GM12891 (cell line): ENCODE data around the gene SALL3.

Experiments
- DNase-seq: peaks from one replicate; pipeline ENCODE4 v3.0.0; 2011; ENCODE audit warnings: low spot score; ENCODE audit not compliant: insufficient read length
- FAIRE-seq: peaks from 2 replicates; lab custom pipeline; 2011; peaks lifted over from hg19 to GRCh38; lab: Jason Lieb, UNC
- PAX5 ChIP-seq: IDR thresholded peaks from 2 replicates; pipeline ENCODE4 v1.6.1; 2011; ENCODE audit warnings: low read length, moderate library complexity, mild to moderate bottlenecking; ENCODE audit not compliant: insufficient read depth, severe bottlenecking
- POLR2A ChIP-seq: IDR thresholded peaks from 2 replicates; pipeline ENCODE4 v1.6.1; 2011; ENCODE audit warnings: low read depth, low read length, control low read depth
- POLR2AphosphoS5 ChIP-seq: IDR thresholded peaks from 2 replicates; pipeline ENCODE4 v1.6.1; 2011; ENCODE audit warnings: low read depth, low read length, control low read depth
- POU2F2 ChIP-seq: IDR thresholded peaks from 2 replicates; pipeline ENCODE4 v1.6.1; 2011; ENCODE audit warnings: low read depth, mild to moderate bottlenecking, control low read depth, low read length, moderate library complexity
- SPI1 ChIP-seq: IDR thresholded peaks from 2 replicates; pipeline ENCODE4 v1.6.1; 2011; ENCODE audit warnings: low read depth, low read length, control low read depth
- TAF1 ChIP-seq: IDR thresholded peaks from 2 replicates; pipeline ENCODE4 v1.6.1; 2011; ENCODE audit warnings: low read depth, low read length, control low read depth

SALL3 gene

GRCh38 chr18:79000997-79001396 is 21.4 kb downstream of the SALL3 start:
- TF ChIP-seq POLR2A (no peak), PAX5 (no peak), SPI1 (no peak), TAF1 (no peak), POLR2AphosphoS5 (no peak), POU2F2 (no peak)
- no peak for FAIRE-seq
- DNase-seq: no peak

- no peak for DNase-seq
- FAIRE-seq: no peak
- TF ChIP-seq POLR2A (no peak), PAX5 (no peak), POU2F2 (no peak), TAF1 (no peak), SPI1 (no peak), POLR2AphosphoS5 (no peak)
These were observed 26.0 kb downstream of the SALL3 start for GRCh38 chr18:79005653-79006052.

GRCh38 chr18:79006106-79006795 is 26.6 kb downstream of the SALL3 start:
- TF ChIP-seq POU2F2 (no peak), TAF1 (no peak), POLR2A (no peak), PAX5 (no peak), SPI1 (no peak), POLR2AphosphoS5 (no peak)
- DNase-seq (no peak), FAIRE-seq (no peak)

DNA sequence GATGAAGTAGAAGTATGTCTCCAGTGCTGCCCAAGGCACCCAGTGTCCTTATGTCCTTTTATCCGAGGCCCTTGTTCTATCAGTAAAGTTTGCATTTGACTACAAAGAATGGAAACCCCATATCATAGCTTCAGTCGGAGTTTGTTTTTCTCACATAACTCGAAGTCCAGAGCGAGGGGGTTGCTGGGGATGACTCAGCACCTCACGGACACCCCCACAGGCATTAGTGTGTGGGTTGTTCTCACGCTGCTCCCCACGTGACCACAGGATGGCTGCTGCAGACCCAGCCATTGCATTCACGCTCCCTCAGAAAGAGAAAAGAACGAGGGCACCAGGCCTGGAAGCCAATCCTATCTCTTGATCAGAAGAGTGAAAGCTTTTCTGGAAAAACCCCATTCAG is 27.8 kb downstream of the SALL3 start:
- DNase-seq (no peak), FAIRE-seq (no peak)
- no peak for TF ChIP-seq POLR2A
- TF ChIP-seq POLR2AphosphoS5: no peak
- TF ChIP-seq SPI1: no peak
- no peak for TF ChIP-seq POU2F2
- TF ChIP-seq PAX5: no peak
- TF ChIP-seq TAF1: no peak

DNA sequence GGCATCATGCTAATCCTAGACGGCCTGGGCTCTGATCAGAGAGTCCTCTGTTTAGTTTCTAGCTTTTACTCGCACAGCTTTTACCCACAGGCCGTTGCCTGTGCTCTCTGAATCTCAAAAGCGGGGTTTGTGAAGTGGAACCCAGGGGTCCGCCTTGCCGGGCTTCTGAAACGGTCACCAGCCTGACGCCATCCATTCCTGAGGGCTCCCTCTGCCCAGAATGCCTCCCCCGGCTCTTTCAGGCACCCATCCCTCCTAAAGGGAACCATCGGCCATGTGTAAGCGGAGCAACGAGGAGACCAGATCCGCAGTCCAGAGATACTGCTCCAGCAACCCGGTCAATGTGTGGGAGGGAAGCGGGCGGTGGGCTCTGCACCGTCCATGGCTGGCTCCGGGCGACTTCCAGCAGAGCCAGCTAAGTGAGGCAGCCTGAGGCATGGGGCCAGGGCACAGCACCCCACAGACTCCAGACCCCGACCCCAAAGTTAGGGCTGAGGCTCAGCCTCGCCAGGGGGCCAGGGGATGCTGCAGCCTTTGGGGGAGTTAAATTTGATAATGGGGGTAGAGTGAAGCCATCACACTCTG is 28.8 kb downstream of the SALL3 start:
- FAIRE-seq (no peak), DNase-seq (no peak)
- no peak for TF ChIP-seq POLR2A
- no peak for TF ChIP-seq TAF1
- no peak for TF ChIP-seq PAX5
- no peak for TF ChIP-seq SPI1
- TF ChIP-seq POU2F2: no peak
- TF ChIP-seq POLR2AphosphoS5: no peak

DNA sequence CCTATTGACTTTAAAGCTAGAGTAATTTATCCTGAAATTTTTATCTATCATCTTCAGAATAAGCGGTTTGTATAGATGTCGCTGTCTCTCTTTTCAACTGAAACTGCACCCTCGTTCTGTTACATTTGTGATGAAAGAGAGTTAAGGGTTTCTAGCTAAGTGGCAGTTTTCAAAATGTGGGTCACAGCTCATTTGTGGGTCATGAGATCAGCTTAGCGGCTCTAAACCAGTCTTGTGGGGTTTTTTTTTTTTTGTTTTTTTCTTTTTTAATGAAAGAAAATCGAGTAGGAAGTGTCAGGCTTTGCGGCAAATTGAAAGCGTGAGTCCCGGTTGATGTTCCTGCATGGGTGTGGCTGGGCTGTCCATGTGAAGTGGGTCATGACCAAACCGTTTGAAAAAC is 31.2 kb downstream of the SALL3 start:
- DNase-seq: no peak
- no peak for FAIRE-seq
- TF ChIP-seq POU2F2 (no peak), POLR2AphosphoS5 (no peak), TAF1 (no peak), PAX5 (no peak), SPI1 (no peak), POLR2A (no peak)

GRCh38 chr18:79011300-79011870 is 31.8 kb downstream of the SALL3 start:
- no peak for DNase-seq
- FAIRE-seq: no peak
- no peak for TF ChIP-seq SPI1
- TF ChIP-seq PAX5: no peak
- TF ChIP-seq TAF1: no peak

GRCh38 chr18:79013869-79014268 is 34.3 kb downstream of the SALL3 start:
- TF ChIP-seq TAF1 (no peak), POLR2A (no peak)
- no peak for FAIRE-seq
- no peak for DNase-seq

DNA sequence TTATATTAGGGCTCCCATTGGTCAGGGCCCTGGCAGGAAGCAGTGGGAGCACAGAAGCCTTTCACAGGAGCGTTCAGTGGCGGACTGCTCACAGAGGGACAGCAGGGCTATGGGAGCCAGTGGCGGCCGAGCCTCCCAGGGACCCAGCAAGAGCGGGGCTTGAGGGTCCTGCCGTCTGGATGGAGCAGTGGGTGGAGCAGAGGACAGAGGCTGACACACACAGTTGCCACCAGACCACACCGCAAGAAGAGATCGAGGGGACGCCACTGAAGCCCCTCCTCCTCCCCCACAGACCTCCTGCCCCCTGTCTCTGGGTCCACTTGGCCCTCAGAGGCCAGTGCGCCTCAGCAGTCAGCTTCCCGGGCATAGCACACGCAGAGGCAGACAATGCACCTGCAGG is 39.3 kb downstream of the SALL3 start:
- DNase-seq: no peak
- no peak for FAIRE-seq
- TF ChIP-seq SPI1 (no peak), POU2F2 (no peak), POLR2A (no peak), TAF1 (no peak), POLR2AphosphoS5 (no peak), PAX5 (no peak)

DNA sequence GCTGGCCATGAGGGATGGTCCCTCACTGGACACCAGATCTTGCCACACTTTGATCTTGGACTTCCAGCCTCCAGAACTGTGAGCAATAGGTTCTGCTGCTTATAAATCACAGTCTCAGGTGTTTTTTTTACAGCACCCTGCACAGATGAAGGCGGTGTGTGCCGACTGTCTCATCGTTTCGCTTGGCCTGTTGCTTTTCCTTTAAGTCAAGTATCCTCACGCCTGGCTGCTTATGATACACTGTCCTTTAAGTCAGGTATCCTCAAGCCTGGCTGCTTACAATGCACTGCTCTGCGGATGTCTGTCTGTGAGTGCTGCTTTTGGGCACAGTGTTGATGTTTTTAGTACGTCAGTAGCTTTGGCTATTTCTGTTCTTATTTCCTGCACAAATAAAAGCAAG is 40.3 kb downstream of the SALL3 start:
- no peak for DNase-seq
- TF ChIP-seq POLR2AphosphoS5 (no peak), POLR2A (no peak), POU2F2 (no peak), SPI1 (no peak)
- no peak for FAIRE-seq

- DNase-seq: no peak
- no peak for FAIRE-seq
- TF ChIP-seq PAX5 (no peak), POLR2A (no peak), POLR2AphosphoS5 (no peak), TAF1 (no peak), SPI1 (no peak), POU2F2 (no peak)
These were observed 43.0 kb downstream of the SALL3 start for GRCh38 chr18:79022603-79023002.
